SK-MEL-5 (cell line): ENCODE data around the gene RGS12. TPM values are rescaled to one million over a fixed set of nuclear protein-coding genes. Genes with fewer than 3 reads are reported as not detected.

Experiments
- DNase-seq: peaks from one replicate; pipeline ENCODE4 v3.0.0-alpha.2; 2016; ENCODE audit warnings: low read depth, low spot score
- in situ Hi-C: cut with HindIII; loops from 2 replicates; pipeline ENCODE4 v1.10.0; 2016; ENCODE audit warnings: low sequenced_read_pairs, high pct_unique_total_duplicates, low pct_unique_long_range_greater_than_20kb
- total RNA-seq: library from RNA; depleted of rRNA; stranded (reverse); fragments of >200 nt; shearing (Covaris generic); gene quantifications from 2 replicates; pipeline ENCODE4 v1.2.3, GENCODE V29; 2014

Gene RGS12
- total RNA-seq, 1 experiment from 2014 or later = 4.8 TPM

DNA sequence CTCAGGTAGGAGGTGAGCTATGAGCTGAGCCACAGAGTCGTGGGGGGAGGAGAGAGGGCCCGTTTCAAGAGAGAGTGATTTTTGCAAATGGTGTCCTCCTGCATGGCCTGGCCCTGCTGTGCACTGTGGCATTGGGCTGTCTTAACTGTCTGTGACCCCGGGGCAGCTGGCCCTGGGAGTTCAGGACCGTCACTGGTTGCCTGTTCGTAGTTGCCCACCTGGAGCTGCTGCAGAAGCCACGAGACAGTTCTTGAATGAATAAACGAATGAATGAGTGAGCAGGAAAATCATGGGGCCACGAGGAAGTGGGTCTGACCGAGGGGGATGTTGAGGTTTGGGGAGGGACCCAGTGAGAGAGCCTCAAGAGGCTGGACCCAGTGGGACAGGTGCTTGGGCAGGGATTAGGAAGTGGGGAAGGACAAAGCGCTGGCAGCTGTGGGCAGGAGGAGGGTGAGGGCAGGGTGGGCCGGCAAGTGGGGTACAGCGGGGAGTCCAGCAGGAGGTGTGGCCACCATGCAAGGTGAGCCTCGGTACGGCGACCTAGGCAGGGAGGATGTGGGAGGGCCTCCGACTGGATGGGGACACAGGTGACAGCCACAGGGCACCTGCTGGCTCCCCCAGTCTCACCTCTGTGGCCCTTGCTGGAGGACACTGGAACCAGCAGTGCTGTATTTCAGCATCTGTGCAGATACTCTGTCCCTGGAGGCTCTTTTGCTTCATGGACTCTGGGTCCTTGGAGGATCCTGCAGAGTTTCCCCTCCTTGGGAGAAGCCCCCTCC, 10.2 kb downstream of the RGS12 start:
- in situ Hi-C loops = no loop called here

GRCh38 chr4:3303565-3303824, 10.7 kb downstream of the RGS12 start:
- DNase-seq = no peak
- in situ Hi-C loops = no loop called here

More for the DNA sequence above, 10.2 kb downstream of the RGS12 start:
- DNase-seq = no peak

DNA sequence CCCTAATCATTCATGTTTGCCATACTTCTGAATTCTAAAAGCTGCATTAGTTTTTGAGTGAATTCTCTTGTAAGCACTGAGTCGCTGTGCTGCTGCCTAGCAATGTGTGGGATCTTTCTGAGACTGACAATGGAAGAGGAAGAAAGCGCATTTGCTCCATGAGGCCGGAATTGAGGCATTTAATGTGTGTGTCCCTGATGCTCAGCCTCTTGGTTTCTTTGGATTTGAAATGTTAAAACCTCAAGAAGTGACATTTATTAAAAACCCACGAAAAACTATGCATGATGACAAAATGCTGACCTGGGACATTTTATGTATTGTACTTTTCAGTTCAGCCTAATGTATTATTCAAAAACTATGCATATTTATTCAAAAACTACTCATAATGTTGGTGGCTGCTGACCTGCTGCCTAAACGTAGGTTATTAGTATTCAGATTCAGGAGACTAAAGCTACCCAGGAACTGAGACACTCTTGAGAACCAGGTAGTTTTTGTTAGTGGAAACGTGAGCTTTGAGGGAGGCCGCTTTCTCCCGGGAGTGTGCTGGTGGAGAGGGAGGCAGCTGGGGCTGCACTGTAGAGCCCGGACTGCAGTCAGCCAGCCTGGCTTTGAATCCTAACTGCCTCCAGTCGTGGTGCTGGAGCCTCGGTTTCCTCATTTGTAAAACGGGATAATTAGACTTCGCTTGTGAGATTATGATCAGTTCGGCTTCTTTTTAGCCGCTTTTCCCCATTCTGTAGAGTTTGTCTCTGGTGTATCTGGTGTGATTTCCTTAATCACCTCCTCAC, 11.3 kb downstream of the RGS12 start:
- in situ Hi-C loops = no loop called here
- DNase-seq = no peak

GRCh38 chr4:3304831-3305609, 12.2 kb downstream of the RGS12 start:
- in situ Hi-C loops = no loop called here
- DNase-seq = no peak

DNA sequence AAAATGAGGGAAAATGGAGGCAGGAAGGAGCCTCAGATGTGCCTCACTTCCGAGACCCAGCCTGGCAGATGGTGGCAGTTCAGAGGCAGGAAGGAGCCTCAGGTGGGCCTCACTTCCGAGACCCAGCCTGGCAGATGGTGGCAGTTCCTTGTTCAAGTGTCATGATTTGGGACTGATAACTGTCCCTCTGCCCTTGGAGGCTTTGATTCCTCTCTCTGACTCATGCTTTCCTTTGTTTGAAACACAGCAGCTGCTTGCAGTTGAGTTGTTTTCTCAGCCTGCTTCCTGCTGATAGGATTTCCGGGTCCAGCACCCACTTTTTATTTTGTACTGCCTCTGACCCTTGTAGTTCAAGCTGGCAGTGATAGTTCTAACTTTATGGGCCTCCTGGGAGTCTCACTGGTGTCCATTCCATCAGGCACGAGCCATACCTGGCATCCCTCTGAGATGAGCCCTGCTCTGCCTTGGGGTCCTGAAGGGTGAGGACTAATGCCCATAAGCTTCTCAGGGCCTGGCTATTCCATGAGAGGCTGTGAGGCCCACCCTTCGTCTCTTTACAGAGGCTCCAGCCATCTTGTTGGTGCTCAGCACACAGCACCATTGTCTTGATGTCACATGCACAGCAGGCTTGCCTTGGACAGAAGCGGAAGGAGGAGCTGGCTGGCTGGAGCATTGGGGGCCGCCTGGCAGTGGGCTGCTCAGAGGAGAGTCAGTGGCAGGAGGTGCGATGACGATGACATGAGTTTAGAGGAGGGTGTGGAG, 13.0 kb downstream of the RGS12 start:
- no peak for DNase-seq
- in situ Hi-C loops = no loop called here

GRCh38 chr4:3306450-3306849, 13.6 kb downstream of the RGS12 start:
- in situ Hi-C loops = no loop called here
- no peak for DNase-seq

DNA sequence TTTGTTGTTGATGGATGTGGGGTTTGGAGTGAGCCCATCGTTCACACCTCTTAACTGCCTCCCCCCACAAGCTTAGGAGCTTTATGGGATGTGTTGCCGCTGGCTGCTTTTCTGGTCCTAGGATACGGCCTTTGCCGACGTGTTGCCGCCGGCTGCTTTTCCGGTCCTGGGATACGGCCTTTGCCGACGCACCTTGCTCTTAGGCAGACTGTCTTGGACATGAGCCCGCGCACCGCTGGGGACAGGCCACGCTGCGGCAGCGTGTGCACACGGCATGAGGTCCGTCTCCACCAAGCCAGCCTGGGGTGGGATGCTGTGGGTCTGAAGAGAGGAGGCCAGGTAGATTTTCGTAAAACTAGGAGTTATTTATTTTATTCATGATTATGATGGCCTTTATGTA, 14.2 kb downstream of the RGS12 start:
- in situ Hi-C loops = no loop called here
- DNase-seq = no peak

GRCh38 chr4:3307486-3307885, 14.7 kb downstream of the RGS12 start:
- in situ Hi-C loops = no loop called here
- no peak for DNase-seq

DNA sequence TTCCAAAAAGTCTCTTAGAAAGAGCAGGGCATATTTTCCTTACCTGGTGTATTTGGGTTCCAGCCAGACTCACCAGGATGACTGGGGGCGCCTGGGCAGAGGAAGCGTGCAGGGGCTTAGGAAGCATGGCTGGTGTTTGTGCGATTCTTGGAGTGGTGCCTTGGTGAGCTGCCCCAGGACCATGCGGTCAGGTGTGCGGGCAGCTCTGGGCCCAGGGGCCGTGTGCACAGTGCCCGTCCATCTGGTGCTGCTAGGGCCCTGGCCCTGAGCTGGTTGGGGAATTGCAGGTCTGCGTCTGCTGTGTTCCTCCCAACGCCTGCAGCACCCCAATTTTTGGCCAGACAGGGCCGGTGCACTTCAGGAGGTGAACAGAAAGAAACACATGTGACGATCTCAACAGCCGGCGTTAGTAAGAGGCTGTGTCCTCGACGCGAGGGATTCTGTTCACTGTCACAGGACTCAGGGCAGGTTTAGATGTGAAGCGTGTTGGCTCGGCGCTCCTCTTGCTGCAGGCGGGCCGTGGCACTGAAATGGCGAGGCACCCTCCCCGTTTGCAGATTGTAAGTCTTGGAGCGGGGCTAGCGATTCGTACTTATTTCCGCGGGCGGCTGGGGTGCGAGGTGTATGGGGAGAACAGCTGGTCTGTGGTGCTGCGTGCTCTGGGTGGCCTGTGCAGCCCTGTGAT, 15.2 kb downstream of the RGS12 start:
- no peak for DNase-seq
- in situ Hi-C loops = no loop called here

DNA sequence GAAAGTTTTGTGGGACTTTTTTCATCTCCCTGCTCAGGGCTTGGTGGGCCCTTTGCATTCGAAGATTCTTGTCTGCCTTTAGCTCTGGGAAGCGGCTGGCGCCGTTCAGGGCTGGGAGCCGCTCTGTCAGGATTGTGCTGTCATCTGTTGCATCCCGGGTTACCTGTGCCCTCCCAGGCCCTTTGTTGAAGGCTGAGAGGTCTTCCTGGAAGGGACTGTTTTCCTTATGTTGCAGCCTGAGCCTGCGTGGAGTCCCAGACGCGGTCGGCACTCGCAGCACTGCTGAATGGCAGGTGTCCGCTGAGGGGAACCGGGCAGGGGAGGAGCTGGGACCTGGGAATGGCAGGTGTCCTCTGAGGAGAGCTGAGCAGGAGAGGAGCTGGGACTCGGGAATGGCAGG, 15.9 kb downstream of the RGS12 start:
- in situ Hi-C loops = no loop called here

GRCh38 chr4:3310301-3311094, 17.7 kb downstream of the RGS12 start:
- DNase-seq = no peak
- in situ Hi-C loops = no loop called here

More for the DNA sequence above, 15.9 kb downstream of the RGS12 start:
- no peak for DNase-seq

DNA sequence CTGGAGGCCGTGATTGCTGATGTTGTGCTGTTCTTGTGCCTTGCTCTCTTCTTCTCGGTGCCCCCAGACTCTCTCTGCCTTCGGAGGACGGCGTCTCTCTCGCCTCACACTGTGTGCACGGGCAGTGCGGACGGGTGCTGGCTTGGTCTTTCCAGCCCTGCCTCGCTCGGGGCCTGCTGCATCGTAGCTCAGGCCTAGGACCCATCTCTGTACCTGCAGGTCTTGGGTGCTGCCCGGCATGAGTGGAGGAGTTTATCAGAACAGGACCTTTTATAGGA, 18.2 kb downstream of the RGS12 start:
- DNase-seq = no peak
- in situ Hi-C loops = no loop called here

GRCh38 chr4:3311489-3312171, 18.8 kb downstream of the RGS12 start:
- in situ Hi-C loops = no loop called here
- no peak for DNase-seq

DNA sequence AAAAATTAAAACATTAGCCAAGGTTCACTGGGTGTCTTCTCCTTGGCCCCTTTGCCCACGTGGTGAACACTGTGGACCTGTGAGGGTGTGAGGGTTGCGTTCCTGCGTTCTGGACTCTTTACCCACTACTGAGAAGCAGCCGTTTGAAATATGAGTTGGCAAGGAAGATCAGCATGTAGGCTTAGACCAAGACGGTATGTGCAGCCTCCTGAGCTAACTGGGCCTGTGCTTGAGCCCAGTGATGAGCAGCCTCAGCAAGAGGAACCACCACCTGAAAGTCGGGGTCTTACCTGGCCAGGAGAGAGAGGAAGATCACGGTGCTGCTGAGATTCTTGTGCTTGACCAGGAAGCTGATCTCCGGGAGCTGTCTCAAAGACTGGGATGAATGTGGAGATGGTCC, 19.5 kb downstream of the RGS12 start:
- in situ Hi-C loops = no loop called here
- DNase-seq = no peak

GRCh38 chr4:3313139-3313538, 20.3 kb downstream of the RGS12 start:
- DNase-seq = no peak
- in situ Hi-C loops = no loop called here

DNA sequence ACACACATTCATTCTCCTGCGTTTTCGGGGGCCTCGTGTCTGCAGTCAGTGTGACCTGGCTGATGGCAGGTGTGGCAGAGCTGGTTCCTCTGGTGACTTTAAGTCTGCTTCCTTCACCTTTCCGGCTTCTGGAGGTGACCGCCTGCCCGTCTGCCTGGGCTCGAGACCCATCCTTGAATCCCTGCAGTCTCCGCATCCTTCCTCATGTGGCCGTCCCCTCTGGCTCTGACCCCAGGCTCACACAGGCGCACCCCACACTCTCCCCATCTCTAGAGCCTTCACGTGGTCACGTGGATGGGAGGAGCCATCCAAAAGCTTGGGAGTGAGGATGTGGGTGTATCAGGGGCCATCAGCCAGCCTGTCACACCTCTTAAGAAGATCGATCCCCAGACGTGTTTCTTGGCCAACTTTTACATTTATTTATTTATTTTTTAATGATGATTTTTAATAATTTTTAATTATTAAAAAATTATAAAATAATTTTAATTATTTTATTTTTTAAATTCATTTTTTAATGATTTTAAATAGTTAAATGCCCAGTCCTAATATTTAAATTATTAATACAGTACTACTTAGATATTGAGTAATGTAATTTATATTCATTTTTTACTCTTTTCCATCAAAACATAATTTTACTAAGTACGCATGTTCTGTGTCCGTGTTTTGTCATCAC, 20.9 kb downstream of the RGS12 start:
- in situ Hi-C loops = no loop called here
- no peak for DNase-seq
